Activated CD4-positive, CD25-positive, alpha-beta regulatory T cell treated with anti-CD3 and anti-CD28 coated beads, Interleukin-2, amount 50 U/mL, for 24 hours (primary cell): Measurements from ENCODE around the gene ANKHD1.
"Not testable (repeated sequence)": the region's sequence is repeated elsewhere in the genome, so short reads cannot be mapped to it uniquely, and the experiment has no call there.

Experiments
- ATAC-seq, 2 donors: fragments of 150-1000 bp; cut with Tn5 transposase; one replicate each; pipeline ENCODE4 v1.10.0; 2021; ENCODE audit warnings: mild to moderate bottlenecking in 1 of 2, moderate library complexity in 1 of 2

The ANKHD1 gene

GRCh38 chr5:140427726-140428125 lies 26.1 kb downstream of the ANKHD1 start:
- not testable (repeated sequence) for ATAC-seq

GRCh38 chr5:140429724-140430123 lies 28.1 kb downstream of the ANKHD1 start:
- no peak for ATAC-seq

GRCh38 chr5:140432212-140432611 lies 30.6 kb downstream of the ANKHD1 start:
- no peak for ATAC-seq

- no peak for ATAC-seq
These were observed 31.3 kb downstream of the ANKHD1 start for GRCh38 chr5:140432916-140433315.

- ATAC-seq = not testable (repeated sequence)
These were observed 55.7 kb downstream of the ANKHD1 start for GRCh38 chr5:140457368-140457767.

GRCh38 chr5:140466981-140467742 lies 65.5 kb downstream of the ANKHD1 start:
- no peak for ATAC-seq

GRCh38 chr5:140468188-140468587 lies 66.6 kb downstream of the ANKHD1 start:
- ATAC-seq = no peak

- no peak for ATAC-seq
These were observed 67.6 kb downstream of the ANKHD1 start for GRCh38 chr5:140469259-140469658.

GRCh38 chr5:140480310-140481014 lies 78.8 kb downstream of the ANKHD1 start:
- ATAC-seq = no peak

GRCh38 chr5:140481758-140482157 lies 80.1 kb downstream of the ANKHD1 start:
- no peak for ATAC-seq

- no peak for ATAC-seq
These were observed 81.4 kb downstream of the ANKHD1 start for GRCh38 chr5:140483055-140483454.

- not testable (repeated sequence) for ATAC-seq
These were observed 86.5 kb downstream of the ANKHD1 start for GRCh38 chr5:140488141-140488540.

GRCh38 chr5:140488914-140489313 lies 87.3 kb downstream of the ANKHD1 start:
- no peak for ATAC-seq

- ATAC-seq = no peak
These were observed 96.3 kb downstream of the ANKHD1 start for GRCh38 chr5:140497897-140498296.

- ATAC-seq = no peak
These were observed 97.0 kb downstream of the ANKHD1 start for GRCh38 chr5:140498591-140498990.

GRCh38 chr5:140502834-140503233 lies 101.2 kb downstream of the ANKHD1 start:
- peak in 1 of 2 donors; percentile 75 for ATAC-seq

- no peak for ATAC-seq
These were observed 108.3 kb downstream of the ANKHD1 start for GRCh38 chr5:140509898-140510297.

- no peak for ATAC-seq
These were observed 111.5 kb downstream of the ANKHD1 start for GRCh38 chr5:140513124-140513523.

GRCh38 chr5:140524003-140524402 lies 122.4 kb downstream of the ANKHD1 start:
- no peak for ATAC-seq

- no peak for ATAC-seq
These were observed 138.6 kb downstream of the ANKHD1 start for GRCh38 chr5:140540227-140540626.

GRCh38 chr5:140542972-140543371 lies 141.3 kb downstream of the ANKHD1 start:
- ATAC-seq = no peak

GRCh38 chr5:140544986-140545385 lies 143.4 kb downstream of the ANKHD1 start:
- no peak for ATAC-seq

GRCh38 chr5:140545606-140546005 lies 144.0 kb downstream of the ANKHD1 start:
- no peak for ATAC-seq

- no peak for ATAC-seq
These were observed 145.3 kb downstream of the ANKHD1 start for GRCh38 chr5:140546851-140547507.
